Erythroblast (primary cell): ENCODE measurements around the gene TEX19.
"Not testable (repeated sequence)": the region's sequence is repeated elsewhere in the genome, so short reads cannot be mapped to it uniquely, and the experiment has no call there.

Experiments
- DNase-seq, 2 experiments: peaks; one replicate each; lab custom pipeline; 2025; lab: John Stamatoyannopoulos, UW
- GATA1 ChIP-seq: IDR thresholded peaks from 2 replicates; pipeline ENCODE4 v1.6.1; 2011; ENCODE audit warnings: low read depth, mild to moderate bottlenecking, control low read depth, low read length, moderate library complexity
- POLR2A ChIP-seq: IDR thresholded peaks from 2 replicates; pipeline ENCODE4 v1.6.1; 2011; ENCODE audit warnings: mild to moderate bottlenecking, low read length

The TEX19 gene

DNA sequence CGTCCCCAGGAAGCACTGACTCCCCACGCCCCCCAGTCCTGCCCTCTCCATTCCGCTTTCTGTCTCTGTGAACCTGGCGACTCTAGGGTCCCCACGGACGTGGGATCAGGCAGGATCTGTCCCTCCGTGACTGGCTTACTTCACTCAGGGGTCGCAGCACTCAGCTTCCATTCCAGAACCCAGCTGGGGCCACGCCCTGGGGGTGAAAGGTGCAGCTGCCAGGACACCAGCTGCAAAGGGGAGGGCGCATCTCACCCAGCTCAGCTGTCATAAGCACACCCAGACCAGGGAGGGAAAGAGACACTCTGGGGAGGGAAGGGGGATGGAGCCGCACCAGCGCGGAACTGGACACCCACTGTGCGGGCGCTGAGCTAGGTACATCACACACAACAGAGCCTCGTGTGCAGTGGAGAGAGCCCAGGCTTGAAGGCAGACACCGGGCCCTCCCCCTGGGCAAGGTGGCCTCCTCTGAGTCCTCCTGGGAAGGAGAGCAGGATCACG is 40.6 kb downstream of the TEX19 start:
- TF ChIP-seq POLR2A = no peak
- TF ChIP-seq GATA1 = no peak
- DNase-seq = no peak

DNA sequence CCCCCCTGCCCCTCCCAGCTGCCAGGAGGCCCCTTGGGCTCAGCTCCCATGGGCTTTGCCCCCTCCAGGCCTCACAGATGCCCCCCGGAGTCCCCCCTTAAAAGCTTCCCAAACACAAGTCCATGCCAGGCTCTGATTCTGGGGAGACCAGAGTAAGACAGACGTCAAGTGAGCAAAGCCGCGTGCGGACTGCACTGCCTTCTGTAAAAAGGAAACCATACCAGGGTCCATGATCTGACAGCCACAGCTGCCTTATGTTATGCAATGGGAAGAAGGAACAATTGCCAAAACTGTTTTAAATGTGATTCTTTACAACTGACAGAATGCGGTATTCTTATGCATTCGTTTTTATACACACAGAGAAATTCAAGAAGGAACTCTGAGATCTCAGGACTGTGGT is 41.2 kb downstream of the TEX19 start:
- DNase-seq = no peak
- no peak for TF ChIP-seq GATA1
- TF ChIP-seq POLR2A = no peak

GRCh38 chr17:82400830-82401229 is 41.8 kb downstream of the TEX19 start:
- no peak for DNase-seq
- TF ChIP-seq POLR2A = no peak
- no peak for TF ChIP-seq GATA1

DNA sequence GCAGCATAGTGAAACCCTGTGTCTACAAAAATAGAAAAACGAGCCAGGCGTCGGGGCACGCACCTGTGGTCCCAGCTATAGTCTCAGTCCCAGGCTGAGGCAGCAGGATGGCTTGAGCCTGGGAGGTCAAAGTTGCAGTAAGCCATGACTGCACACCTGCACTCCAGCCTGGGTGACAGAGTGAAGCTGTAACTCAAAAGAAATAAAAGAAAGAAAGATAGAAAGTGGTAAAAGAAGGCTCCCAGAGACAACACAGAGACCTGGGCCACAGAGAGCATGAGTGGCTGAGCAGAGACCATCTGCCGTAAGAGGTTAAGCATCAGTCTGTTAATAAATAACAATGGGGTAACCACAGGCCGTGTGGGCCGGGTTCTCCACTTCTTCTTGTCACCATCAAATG is 43.8 kb downstream of the TEX19 start:
- TF ChIP-seq POLR2A (no peak), GATA1 (no peak)
- no peak for DNase-seq

DNA sequence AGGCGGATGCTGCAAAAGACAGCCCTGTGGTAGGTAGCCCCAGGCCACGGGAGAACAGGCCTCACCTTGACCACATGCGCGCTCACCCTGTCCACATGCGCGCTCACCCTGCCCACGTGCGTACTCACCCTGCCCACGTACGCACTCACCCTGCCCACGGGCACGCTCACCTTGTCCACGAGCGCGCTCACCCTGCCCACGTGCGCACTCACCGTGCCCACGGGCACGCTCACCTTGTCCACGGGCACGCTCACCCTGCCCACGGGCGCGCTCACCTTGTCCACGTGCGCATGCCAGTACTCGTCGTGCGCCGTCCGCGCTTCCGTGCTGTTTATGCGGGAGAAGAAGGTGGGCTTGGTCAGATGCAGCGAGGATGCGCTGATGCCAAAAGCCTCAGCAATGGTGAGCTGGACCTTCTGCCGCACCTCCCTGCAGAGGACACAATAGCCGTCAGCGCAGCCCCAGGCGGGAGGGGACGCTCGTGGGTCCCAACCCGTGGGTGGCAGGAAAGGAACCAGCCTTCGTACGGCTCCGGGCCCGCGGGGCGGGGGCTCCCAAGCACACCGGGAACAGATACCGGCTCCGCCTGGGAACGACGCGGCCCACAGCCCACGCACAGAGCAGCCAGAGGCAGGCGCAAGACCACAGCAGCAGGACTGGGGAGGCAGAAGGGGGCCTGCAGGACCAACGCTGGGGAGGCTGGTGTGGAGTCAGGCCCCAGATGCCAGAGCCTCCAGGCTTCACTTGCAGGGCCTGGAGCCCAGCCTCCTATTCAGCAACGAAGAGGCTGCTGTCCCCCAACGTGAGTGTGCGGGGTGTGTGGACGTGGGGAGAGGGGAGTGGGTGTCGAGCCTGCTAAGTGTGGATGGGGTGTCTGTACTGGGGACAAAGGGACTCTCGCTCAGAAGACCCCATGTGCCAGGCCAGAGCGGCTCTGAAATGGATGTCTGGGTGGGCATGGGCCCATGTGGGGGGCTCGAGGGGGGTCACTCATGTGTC is 44.9 kb downstream of the TEX19 start:
- DNase-seq = no peak
- TF ChIP-seq GATA1 = no peak
- no peak for TF ChIP-seq POLR2A

- no peak for DNase-seq
- TF ChIP-seq GATA1 = no peak
- TF ChIP-seq POLR2A = no peak
Measured at GRCh38 chr17:82405051-82405450, 46.0 kb downstream of the TEX19 start.

- TF ChIP-seq GATA1 (no peak), POLR2A (no peak)
- no peak for DNase-seq
Measured at GRCh38 chr17:82406131-82406671, 47.2 kb downstream of the TEX19 start.

GRCh38 chr17:82407255-82407654 is 48.2 kb downstream of the TEX19 start:
- DNase-seq = no peak
- TF ChIP-seq GATA1 = no peak

DNA sequence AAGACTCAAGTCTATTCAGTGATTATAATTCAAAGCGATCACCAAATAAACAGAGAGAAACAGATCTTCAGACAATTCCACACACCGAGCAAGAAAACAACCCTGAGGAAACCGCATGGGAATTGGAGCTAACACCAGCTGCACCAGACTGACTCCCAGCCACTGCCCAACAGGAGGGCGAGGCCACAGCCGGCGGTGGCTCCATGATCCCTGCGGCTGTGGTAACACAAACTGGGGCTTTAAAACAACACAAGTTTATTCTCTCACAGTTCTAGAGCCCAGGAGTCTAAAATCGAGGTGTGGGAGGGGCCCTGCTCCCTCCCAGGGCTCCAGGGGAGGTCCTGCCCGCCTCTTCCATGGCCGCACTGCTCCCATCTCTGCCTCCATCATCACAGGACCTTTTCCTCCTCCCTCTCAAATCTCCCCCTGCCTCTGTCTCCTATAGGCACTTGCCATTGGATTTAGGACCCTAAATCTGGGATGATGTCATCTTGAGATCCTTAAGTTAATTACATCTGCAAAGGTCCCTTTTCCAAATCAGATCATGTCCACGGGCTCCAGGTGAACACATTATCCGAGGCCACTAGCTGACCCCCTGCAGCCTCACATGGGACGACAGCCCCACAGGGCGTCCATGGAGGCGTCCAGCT is 49.4 kb downstream of the TEX19 start:
- TF ChIP-seq POLR2A (no peak), GATA1 (no peak)
- DNase-seq = no peak

- TF ChIP-seq GATA1 (no peak), POLR2A (no peak)
- no peak for DNase-seq
Measured at GRCh38 chr17:82408938-82409318, 49.9 kb downstream of the TEX19 start.

DNA sequence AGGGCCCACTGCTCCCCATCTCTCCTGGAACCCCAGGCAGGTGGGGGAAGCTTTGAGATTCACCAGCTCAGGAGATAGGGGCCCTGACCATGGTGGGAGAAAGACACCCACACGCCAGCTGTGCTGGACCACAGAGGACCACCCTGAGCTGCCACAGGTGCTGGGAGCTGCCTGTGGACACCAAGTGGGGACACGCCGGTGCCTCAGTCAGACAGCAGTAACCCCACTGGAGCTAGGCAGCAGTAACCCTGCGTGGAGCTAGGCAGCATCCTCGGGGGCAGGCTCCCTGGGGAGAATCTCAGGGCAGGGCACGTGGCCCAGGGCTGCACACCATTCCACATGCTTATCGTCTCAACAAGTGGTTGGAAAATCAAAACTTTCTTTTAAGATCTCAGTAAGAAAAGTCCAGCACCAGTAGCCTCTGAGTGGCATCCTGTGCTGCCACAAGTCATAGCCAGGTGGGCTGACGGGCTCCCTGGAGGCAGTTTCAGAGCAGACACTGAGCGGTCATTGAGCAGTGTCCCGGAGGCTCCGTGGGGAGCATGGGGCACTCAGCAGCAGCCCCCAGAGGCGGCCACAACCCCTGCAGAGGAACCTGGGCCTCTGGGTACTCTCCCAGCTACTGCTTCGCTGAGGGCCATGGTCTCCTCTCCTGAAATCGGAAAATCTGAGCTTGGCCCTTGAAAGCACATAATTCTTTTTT is 51.1 kb downstream of the TEX19 start:
- DNase-seq = no peak
- TF ChIP-seq POLR2A = no peak
- TF ChIP-seq GATA1 = no peak

- TF ChIP-seq GATA1 = no peak
- no peak for TF ChIP-seq POLR2A
- DNase-seq = no peak
Measured at GRCh38 chr17:82411396-82412053, 52.5 kb downstream of the TEX19 start.

DNA sequence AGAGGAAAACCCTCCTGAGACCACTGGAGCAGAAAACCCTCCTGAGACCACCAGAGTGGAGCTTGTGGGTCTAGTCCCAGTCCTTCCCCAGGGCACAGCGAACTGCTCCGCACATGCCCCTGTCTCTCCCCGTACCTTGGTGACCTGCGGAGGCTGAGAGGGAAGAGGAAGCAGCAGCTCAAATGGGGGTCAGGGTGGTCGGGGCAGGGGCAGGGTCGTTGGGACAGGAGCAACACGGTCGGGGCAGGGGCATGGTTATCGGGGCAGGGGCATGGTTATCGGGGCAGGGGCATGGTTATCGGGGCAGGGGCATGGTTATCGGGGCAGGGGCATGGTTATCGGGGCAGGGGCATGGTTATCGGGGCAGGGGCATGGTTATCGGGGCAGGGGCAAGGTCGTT is 53.0 kb downstream of the TEX19 start:
- DNase-seq = not testable (repeated sequence)
